ENCODE data around the gene TSBP1.

DNA sequence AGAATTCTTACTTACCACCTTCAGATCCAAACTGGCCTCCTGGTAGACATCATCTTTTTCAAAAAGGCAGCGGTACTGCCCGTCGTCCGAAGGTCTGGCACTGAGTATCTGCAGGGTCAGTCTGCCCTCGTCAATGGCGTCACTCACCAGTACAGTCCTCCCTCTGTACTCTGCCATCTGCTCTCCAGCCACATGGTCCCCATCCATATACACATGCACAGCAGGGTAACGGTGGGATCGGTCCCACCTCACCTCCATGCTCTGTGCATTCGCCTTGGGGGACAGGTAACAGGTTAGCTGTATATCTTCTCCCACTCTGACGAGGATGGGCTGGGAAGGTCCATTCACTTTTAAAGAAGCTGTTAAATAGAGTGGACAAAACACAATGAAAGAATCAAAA lies 24.3 kb upstream of the TSBP1 start:
- TF ChIP-seq, protein P1, sequence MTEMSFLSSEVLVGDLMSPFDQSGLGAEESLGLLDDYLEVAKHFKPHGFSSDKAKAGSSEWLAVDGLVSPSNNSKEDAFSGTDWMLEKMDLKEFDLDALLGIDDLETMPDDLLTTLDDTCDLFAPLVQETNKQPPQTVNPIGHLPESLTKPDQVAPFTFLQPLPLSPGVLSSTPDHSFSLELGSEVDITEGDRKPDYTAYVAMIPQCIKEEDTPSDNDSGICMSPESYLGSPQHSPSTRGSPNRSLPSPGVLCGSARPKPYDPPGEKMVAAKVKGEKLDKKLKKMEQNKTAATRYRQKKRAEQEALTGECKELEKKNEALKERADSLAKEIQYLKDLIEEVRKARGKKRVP (CRISPR knock-in tag; IDR thresholded peaks at IDR 0.05), result no peak
- TF ChIP-seq MCM2 (IDR thresholded peaks at IDR 0.05; ENCODE audit: low read depth) (no peak), TCF3 (CRISPR knock-in tag; IDR thresholded peaks at IDR 0.05) (no peak)

Measured in K562 (cell line).